Measurements from ENCODE around the gene NUMBL. TPM values are rescaled to one million over a fixed set of nuclear protein-coding genes. Genes with fewer than 3 reads are reported as not detected.

The NUMBL gene
- total and polyA plus RNA-seq, 9 of the 15 experiments (the other 6 are each of a cell fraction or from before 2014, with no cell fraction given): 0.39 to 38.6 (median 6.6) TPM

GRCh38 chr19:40716482-40717324 lies 26.3 kb upstream of the NUMBL start, which contains the start of the genes COQ8B and ITPKC (continued):
- TF ChIP-seq ARID3A (IDR thresholded peaks at IDR 0.05; ENCODE audit: borderline replicate concordance, low read depth, low read length): no peak
- TF ChIP-seq FOXA1 (IDR thresholded peaks at IDR 0.05; ENCODE audit: borderline replicate concordance): no peak
- no peak for TF ChIP-seq TAF9B (IDR thresholded peaks at IDR 0.05; ENCODE audit: partially characterized antibody)
- TF ChIP-seq HDGF (IDR thresholded peaks at IDR 0.05): no peak
- TF ChIP-seq, protein P1, sequence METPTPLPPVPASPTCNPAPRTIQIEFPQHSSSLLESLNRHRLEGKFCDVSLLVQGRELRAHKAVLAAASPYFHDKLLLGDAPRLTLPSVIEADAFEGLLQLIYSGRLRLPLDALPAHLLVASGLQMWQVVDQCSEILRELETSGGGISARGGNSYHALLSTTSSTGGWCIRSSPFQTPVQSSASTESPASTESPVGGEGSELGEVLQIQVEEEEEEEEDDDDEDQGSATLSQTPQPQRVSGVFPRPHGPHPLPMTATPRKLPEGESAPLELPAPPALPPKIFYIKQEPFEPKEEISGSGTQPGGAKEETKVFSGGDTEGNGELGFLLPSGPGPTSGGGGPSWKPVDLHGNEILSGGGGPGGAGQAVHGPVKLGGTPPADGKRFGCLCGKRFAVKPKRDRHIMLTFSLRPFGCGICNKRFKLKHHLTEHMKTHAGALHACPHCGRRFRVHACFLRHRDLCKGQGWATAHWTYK (CRISPR knock-in tag; IDR thresholded peaks at IDR 0.05): no peak
- TF ChIP-seq NFXL1 (CRISPR knock-in tag; IDR thresholded peaks at IDR 0.05): no peak
- TF ChIP-seq, protein P2, sequence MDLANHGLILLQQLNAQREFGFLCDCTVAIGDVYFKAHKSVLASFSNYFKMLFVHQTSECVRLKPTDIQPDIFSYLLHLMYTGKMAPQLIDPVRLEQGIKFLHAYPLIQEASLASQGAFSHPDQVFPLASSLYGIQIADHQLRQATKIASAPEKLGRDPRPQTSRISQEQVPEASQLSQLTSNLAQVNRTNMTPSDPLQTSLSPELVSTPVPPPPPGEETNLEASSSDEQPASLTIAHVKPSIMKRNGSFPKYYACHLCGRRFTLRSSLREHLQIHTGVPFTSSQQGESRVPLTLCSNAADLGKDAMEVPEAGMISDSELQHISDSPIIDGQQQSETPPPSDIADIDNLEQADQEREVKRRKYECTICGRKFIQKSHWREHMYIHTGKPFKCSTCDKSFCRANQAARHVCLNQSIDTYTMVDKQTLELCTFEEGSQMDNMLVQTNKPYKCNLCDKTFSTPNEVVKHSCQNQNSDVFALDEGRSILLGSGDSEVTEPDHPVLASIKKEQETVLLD (IDR thresholded peaks at IDR 0.05): no peak
- TF ChIP-seq ID3 (CRISPR knock-in tag; IDR thresholded peaks at IDR 0.05): no peak
- no peak for TF ChIP-seq ID3 (tag; IDR thresholded peaks at IDR 0.05)
- no peak for TF ChIP-seq MCM5 (IDR thresholded peaks at IDR 0.05; ENCODE audit: low read depth)
- TF ChIP-seq CBFA2T3 (IDR thresholded peaks at IDR 0.05): no peak
- TF ChIP-seq XRCC4 (IDR thresholded peaks at IDR 0.05; ENCODE audit: extremely low read depth, insufficient read depth, insufficient read length): no peak
- no peak for TF ChIP-seq MYBL2 (IDR thresholded peaks at IDR 0.05; ENCODE audit: low read depth)
- no peak for TF ChIP-seq MYBL2 (CRISPR knock-in tag; IDR thresholded peaks at IDR 0.05; ENCODE audit: borderline replicate concordance)
- TF ChIP-seq TAF15 (IDR thresholded peaks at IDR 0.05; ENCODE audit: low read depth, low read length): no peak
- TF ChIP-seq, protein P3, sequence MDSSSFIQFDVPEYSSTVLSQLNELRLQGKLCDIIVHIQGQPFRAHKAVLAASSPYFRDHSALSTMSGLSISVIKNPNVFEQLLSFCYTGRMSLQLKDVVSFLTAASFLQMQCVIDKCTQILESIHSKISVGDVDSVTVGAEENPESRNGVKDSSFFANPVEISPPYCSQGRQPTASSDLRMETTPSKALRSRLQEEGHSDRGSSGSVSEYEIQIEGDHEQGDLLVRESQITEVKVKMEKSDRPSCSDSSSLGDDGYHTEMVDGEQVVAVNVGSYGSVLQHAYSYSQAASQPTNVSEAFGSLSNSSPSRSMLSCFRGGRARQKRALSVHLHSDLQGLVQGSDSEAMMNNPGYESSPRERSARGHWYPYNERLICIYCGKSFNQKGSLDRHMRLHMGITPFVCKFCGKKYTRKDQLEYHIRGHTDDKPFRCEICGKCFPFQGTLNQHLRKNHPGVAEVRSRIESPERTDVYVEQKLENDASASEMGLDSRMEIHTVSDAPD (CRISPR knock-in tag; IDR thresholded peaks at IDR 0.05): no peak
- no peak for TF ChIP-seq PYGO2 (tag; IDR thresholded peaks at IDR 0.05)
- no peak; the same call in 1 of the 2 replicates for TF ChIP-seq NCOR1 (IDR thresholded peaks at IDR 0.05)
- TF ChIP-seq, protein P4, sequence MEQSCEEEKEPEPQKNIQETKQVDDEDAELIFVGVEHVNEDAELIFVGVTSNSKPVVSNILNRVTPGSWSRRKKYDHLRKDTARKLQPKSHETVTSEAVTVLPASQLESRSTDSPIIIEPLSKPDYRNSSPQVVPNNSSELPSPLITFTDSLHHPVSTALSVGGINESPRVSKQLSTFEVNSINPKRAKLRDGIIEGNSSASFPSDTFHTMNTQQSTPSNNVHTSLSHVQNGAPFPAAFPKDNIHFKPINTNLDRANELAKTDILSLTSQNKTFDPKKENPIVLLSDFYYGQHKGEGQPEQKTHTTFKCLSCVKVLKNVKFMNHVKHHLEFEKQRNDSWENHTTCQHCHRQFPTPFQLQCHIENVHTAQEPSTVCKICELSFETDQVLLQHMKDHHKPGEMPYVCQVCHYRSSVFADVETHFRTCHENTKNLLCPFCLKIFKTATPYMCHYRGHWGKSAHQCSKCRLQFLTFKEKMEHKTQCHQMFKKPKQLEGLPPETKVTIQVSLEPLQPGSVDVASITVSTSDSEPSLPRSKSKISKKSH (CRISPR knock-in tag; IDR thresholded peaks at IDR 0.05): no peak
- TF ChIP-seq ZNF133 (CRISPR knock-in tag; IDR thresholded peaks at IDR 0.05): no peak

All from K562 (cell line).